HEK293 (cell line): ENCODE results near the gene GATAD1.

Experiments
- CTCF ChIA-PET: fragments of 350-600 bp; formaldehyde crosslinking; extraction: SDS; loops from one replicate; lab custom pipeline; 2021; ENCODE audit warnings: antibody characterized with exemption; lab: Yijun Ruan, JAX
- POLR2A ChIA-PET: fragments of 300-600 bp; formaldehyde crosslinking; extraction: SDS; loops from one replicate; lab custom pipeline; 2020; ENCODE audit warnings: antibody characterized with exemption, inconsistent platforms; lab: Yijun Ruan, JAX
- H3K27ac ChIP-seq: fragments of 200-500 bp; sonication (Bioruptor generic); 2 replicates; pipeline ENCODE4 v1.5.1; 2014; ENCODE audit warnings: low read depth, low read length, control low read depth, inconsistent platforms; ENCODE audit errors: extremely low read depth
- H3K36me3 ChIP-seq, 2 experiments: fragments of 200-500 bp in 1 of 2; sonication (Bioruptor generic) in 1 of 2; 1 replicate in 1 of 2; 2 replicates in 1 of 2; pipeline ENCODE4 v1.5.1; 2014 to 2017; ENCODE audit warnings: inconsistent platforms in 2 of 2, low read length in 2 of 2; ENCODE audit not compliant: control insufficient read depth in 2 of 2, insufficient read depth in 1 of 2
- H3K4me1 ChIP-seq: fragments of 200-500 bp; sonication (Bioruptor generic); 2 replicates; pipeline ENCODE4 v1.5.1; 2014; ENCODE audit warnings: mild to moderate bottlenecking, low read length, inconsistent platforms; ENCODE audit not compliant: control insufficient read depth, insufficient read depth
- H3K4me3 ChIP-seq: 2 replicates; pipeline ENCODE4 v1.5.1; 2011; ENCODE audit warnings: low read depth, mild to moderate bottlenecking, control low read depth, low read length, moderate library complexity
- H3K9me3 ChIP-seq: fragments of 200-500 bp; sonication (Bioruptor generic); 2 replicates; pipeline ENCODE4 v1.5.1; 2014; ENCODE audit warnings: low read depth, low read length, inconsistent platforms; ENCODE audit not compliant: control insufficient read depth, insufficient read depth
- FEZF1 ChIP-seq: fragments of 450-650 bp; formaldehyde crosslinking; IDR thresholded peaks from 2 replicates; pipeline ENCODE4 v1.5.1; 2016; ENCODE audit warnings: missing biosample characterization, missing genetic modification characterization
- GFI1B ChIP-seq: fragments of 450-650 bp; formaldehyde crosslinking; IDR thresholded peaks from 2 replicates; pipeline ENCODE4 v1.5.1; 2016; ENCODE audit warnings: missing biosample characterization, missing genetic modification characterization
- GLIS1 ChIP-seq: fragments of 450-650 bp; formaldehyde crosslinking; IDR thresholded peaks from 2 replicates; pipeline ENCODE4 v1.5.1; 2016; ENCODE audit warnings: missing biosample characterization, missing genetic modification characterization
- INSM2 ChIP-seq: fragments of 450-650 bp; formaldehyde crosslinking; IDR thresholded peaks from 2 replicates; pipeline ENCODE4 v1.5.1; 2016; ENCODE audit warnings: missing biosample characterization, missing genetic modification characterization
- MYNN ChIP-seq: fragments of 450-650 bp; formaldehyde crosslinking; IDR thresholded peaks from 2 replicates; pipeline ENCODE4 v1.5.1; 2016; ENCODE audit warnings: missing biosample characterization, missing genetic modification characterization, borderline replicate concordance
- SP7 ChIP-seq: fragments of 450-650 bp; formaldehyde crosslinking; IDR thresholded peaks from 2 replicates; pipeline ENCODE4 v1.5.1; 2016; ENCODE audit warnings: missing biosample characterization, missing genetic modification characterization
- ZBTB26 ChIP-seq: fragments of 450-650 bp; formaldehyde crosslinking; optimal IDR thresholded peaks from 2 replicates; pipeline ENCODE3; 2016; ENCODE audit warnings: missing biosample characterization, mild to moderate bottlenecking, missing genetic modification characterization
- ZNF174 ChIP-seq: fragments of 450-650 bp; formaldehyde crosslinking; IDR thresholded peaks from 2 replicates; pipeline ENCODE4 v1.5.0; 2017; ENCODE audit warnings: missing biosample characterization, mild to moderate bottlenecking, missing genetic modification characterization
- ZNF280D ChIP-seq: fragments of 450-650 bp; formaldehyde crosslinking; IDR thresholded peaks from 2 replicates; pipeline ENCODE4 v1.5.1; 2016; ENCODE audit warnings: missing biosample characterization, missing genetic modification characterization
- ZNF423 ChIP-seq: fragments of 450-650 bp; formaldehyde crosslinking; IDR thresholded peaks from 2 replicates; pipeline ENCODE4 v1.5.1; 2016; ENCODE audit warnings: missing biosample characterization, missing genetic modification characterization
- ZNF521 ChIP-seq: fragments of 450-650 bp; formaldehyde crosslinking; IDR thresholded peaks from 2 replicates; pipeline ENCODE4 v1.5.1; 2017; ENCODE audit warnings: missing biosample characterization, mild to moderate bottlenecking, missing genetic modification characterization
- ZNF610 ChIP-seq: fragments of 450-650 bp; formaldehyde crosslinking; IDR thresholded peaks from 2 replicates; pipeline ENCODE4 v1.5.1; 2016; ENCODE audit warnings: missing biosample characterization, missing genetic modification characterization, borderline replicate concordance
- TF ChIP-seq, protein P1 (sequence below): fragments of 450-650 bp; IDR thresholded peaks from 2 replicates; pipeline ENCODE4 v1.5.1; 2018; ENCODE audit warnings: missing biosample characterization, mild to moderate bottlenecking, missing genetic modification characterization
- TF ChIP-seq, protein P2 (sequence below): fragments of 450-650 bp; formaldehyde crosslinking; IDR thresholded peaks from 2 replicates; pipeline ENCODE4; 2016; ENCODE audit warnings: missing biosample characterization, missing genetic modification characterization
- TF ChIP-seq, protein P3 (sequence below): fragments of 450-650 bp; formaldehyde crosslinking; IDR thresholded peaks from 2 replicates; pipeline ENCODE4 v1.5.1; 2017; ENCODE audit warnings: missing biosample characterization, missing genetic modification characterization

The GATAD1 gene

GRCh38 chr7:92425311-92425947, 21.9 kb upstream of the GATAD1 start (continued):
- TF ChIP-seq, protein P1, sequence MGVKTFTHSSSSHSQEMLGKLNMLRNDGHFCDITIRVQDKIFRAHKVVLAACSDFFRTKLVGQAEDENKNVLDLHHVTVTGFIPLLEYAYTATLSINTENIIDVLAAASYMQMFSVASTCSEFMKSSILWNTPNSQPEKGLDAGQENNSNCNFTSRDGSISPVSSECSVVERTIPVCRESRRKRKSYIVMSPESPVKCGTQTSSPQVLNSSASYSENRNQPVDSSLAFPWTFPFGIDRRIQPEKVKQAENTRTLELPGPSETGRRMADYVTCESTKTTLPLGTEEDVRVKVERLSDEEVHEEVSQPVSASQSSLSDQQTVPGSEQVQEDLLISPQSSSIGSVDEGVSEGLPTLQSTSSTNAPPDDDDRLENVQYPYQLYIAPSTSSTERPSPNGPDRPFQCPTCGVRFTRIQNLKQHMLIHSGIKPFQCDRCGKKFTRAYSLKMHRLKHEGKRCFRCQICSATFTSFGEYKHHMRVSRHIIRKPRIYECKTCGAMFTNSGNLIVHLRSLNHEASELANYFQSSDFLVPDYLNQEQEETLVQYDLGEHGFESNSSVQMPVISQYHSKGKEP (tag by site-specific recombination): no peak

DNA sequence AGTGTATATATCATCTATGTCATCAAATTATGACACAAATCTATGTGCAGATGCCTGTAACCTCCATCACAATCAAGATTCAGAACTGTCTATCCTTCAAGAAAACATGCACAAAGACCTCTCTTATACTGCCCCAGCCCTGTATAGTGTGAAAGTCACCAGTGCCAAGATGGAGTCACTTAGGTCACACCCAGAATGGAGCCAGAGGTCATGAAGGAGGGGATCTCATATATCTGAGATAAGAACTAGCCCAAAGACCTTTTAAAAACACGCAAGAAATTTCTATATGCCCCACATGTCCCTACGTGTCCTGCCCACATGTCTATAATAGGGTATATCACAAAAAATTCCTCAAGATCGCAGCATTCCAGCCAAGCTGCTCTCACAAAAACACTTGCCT, 20.1 kb upstream of the GATAD1 start:
- Histone ChIP-seq H3K4me3 (no peak overlapping the region), H3K36me3 (no peaks in the 10 kb centered on the region), H3K9me3 (no peaks in the 10 kb centered on the region), H3K4me1 (no peaks in the 10 kb centered on the region), H3K27ac (no peak overlapping the region)
- ChIA-PET POLR2A (no interaction called here), CTCF (interaction anchor here (4.0 kb wide), 1 partner anchor 20 kb away, joined by 34 read pairs; the partner anchor contains the start of gene GATAD1)
- no peak for TF ChIP-seq SP7 (tag by site-specific recombination)
- TF ChIP-seq FEZF1 (tag by site-specific recombination): no peak
- no peak for TF ChIP-seq ZNF423 (tag by site-specific recombination)

DNA sequence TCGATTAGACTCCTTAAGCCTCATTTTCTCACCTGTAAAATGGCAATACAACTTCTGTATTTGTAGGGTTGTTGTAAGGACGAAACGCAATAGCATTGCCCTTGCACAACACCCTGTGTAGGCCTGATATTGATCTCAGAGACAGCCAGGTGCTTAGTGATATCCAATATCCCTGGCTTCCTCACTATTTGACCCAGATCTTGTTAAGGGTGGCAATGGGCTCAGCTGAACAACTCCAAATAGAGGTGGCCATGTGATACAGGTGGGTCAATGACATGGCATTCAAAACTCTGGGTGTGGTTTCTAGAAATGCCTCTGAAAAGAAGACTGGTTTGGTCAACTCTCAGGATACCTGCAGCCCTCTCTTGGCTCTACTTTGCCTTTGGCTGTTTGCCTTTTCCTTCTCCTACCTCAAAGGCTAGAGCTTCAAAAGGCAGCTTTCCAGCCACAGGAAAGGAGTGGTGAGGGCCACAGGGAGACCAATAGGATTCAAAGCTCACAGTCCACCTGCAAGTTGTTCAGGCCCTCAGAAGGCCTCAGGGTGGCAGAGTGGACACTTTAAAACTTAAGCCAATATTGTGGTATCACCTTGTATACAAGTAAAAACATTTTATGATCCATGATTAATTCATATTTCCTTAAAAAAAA, 14.9 kb upstream of the GATAD1 start:
- ChIA-PET POLR2A (no interaction called here), CTCF (interaction anchor here (0.6 kb wide), 1 partner anchor 56 kb away, joined by 3 read pairs; no protein-coding TSS in a partner anchor)
- Histone ChIP-seq H3K36me3 (no peaks in the 10 kb centered on the region), H3K27ac (no peak overlapping the region), H3K9me3 (no peaks in the 10 kb centered on the region), H3K4me1 (no peaks in the 10 kb centered on the region), H3K4me3 (no peak overlapping the region)
- TF ChIP-seq ZNF174 (tag by site-specific recombination) (no peak), GFI1B (tag by site-specific recombination) (no peak)
- TF ChIP-seq, protein P2, sequence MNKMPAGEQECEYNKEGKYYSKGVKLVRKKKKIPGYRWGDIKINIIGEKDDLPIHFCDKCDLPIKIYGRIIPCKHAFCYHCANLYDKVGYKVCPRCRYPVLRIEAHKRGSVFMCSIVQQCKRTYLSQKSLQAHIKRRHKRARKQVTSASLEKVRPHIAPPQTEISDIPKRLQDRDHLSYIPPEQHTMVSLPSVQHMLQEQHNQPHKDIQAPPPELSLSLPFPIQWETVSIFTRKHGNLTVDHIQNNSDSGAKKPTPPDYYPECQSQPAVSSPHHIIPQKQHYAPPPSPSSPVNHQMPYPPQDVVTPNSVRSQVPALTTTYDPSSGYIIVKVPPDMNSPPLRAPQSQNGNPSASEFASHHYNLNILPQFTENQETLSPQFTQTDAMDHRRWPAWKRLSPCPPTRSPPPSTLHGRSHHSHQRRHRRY (tag by site-specific recombination): no peak

DNA sequence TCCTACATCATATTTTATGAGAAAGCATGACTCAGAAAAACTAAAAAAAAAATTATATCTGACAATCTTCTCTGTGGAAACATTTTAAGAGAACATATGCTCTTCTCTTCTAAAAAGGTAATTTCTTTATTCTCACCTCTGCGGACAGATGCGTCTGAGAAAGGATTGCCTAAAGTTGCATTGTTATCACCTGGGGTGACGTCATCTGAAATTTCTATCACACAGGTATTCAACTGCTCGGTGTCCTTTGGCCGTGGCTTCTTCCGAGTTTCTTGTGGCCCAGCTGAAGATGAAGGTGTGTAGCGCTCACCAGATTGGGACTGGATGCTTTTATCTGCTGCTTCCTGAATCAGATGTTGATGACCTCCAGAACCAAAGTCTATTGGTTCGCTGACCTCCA, 14.3 kb upstream of the GATAD1 start:
- Histone ChIP-seq H3K4me1 (no peaks in the 10 kb centered on the region), H3K36me3 (no peaks in the 10 kb centered on the region), H3K27ac (no peak overlapping the region), H3K4me3 (no peak overlapping the region), H3K9me3 (no peaks in the 10 kb centered on the region)
- CTCF ChIA-PET: interaction anchor here (0.6 to 1.4 kb wide), 2 partner anchors 9 to 57 kb away, joined by 3 to 4 read pairs; no protein-coding TSS in a partner anchor
- POLR2A ChIA-PET: no interaction called here
- TF ChIP-seq, protein P3, sequence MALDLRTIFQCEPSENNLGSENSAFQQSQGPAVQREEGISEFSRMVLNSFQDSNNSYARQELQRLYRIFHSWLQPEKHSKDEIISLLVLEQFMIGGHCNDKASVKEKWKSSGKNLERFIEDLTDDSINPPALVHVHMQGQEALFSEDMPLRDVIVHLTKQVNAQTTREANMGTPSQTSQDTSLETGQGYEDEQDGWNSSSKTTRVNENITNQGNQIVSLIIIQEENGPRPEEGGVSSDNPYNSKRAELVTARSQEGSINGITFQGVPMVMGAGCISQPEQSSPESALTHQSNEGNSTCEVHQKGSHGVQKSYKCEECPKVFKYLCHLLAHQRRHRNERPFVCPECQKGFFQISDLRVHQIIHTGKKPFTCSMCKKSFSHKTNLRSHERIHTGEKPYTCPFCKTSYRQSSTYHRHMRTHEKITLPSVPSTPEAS (tag by site-specific recombination): no peak
- no peak for TF ChIP-seq ZNF521 (tag by site-specific recombination)
- TF ChIP-seq INSM2 (tag by site-specific recombination): no peak
- no peak for TF ChIP-seq ZNF280D (tag by site-specific recombination)
- no peak for TF ChIP-seq MYNN
- TF ChIP-seq GLIS1 (tag by site-specific recombination): no peak
- no peak for TF ChIP-seq ZBTB26 (tag by site-specific recombination)
- TF ChIP-seq ZNF610 (tag by site-specific recombination): no peak
- TF ChIP-seq, all 188 proteins: peak for 0
